Fibroblast of skin of right biceps (primary cell): ENCODE results near the gene RNF6.
"Not testable (repeated sequence)": the region's sequence is repeated elsewhere in the genome, so short reads cannot be mapped to it uniquely, and the experiment has no call there.

Experiments
- DNase-seq: peaks from one replicate; pipeline ENCODE4 v3.0.0-alpha.2; 2013

The RNF6 gene

GRCh38 chr13:26221721-26222519 is at the start of gene RNF6:
RNF6 (minus strand) TSS chr13:26222314; CDS start chr13:26219649, 2,665 bp downstream.
- peak; percentile 99 for DNase-seq

- no peak for DNase-seq
Observed at GRCh38 chr13:26270707-26271106, 48.6 kb upstream of the RNF6 start.

- DNase-seq, result no peak
Observed at GRCh38 chr13:26266311-26266710, 44.2 kb upstream of the RNF6 start.

- DNase-seq, result no peak
Observed at GRCh38 chr13:26262156-26262555, 40.0 kb upstream of the RNF6 start.

- DNase-seq, result no peak
Observed at GRCh38 chr13:26259634-26260033, 37.5 kb upstream of the RNF6 start.

- DNase-seq, result no peak
Observed at GRCh38 chr13:26257049-26257448, 34.9 kb upstream of the RNF6 start.

- DNase-seq, result peak; percentile 13
Observed at GRCh38 chr13:26255691-26256277, 33.7 kb upstream of the RNF6 start.

- no peak for DNase-seq
Observed at GRCh38 chr13:26255115-26255514, 33.0 kb upstream of the RNF6 start.

- DNase-seq, result peak; percentile 23
Observed at GRCh38 chr13:26254583-26255111, 32.5 kb upstream of the RNF6 start.

GRCh38 chr13:26253787-26254582 is 31.9 kb upstream of the RNF6 start, which contains the start of gene CDK8:
CDK8 (plus strand) TSS chr13:26254129; CDS start chr13:26254642, 513 bp downstream.
- DNase-seq, result peak; percentile 96

- no peak for DNase-seq
Observed at GRCh38 chr13:26253262-26253786, 31.2 kb upstream of the RNF6 start.

- not testable (repeated sequence) for DNase-seq
Observed at GRCh38 chr13:26252006-26252405, 29.9 kb upstream of the RNF6 start.

GRCh38 chr13:26249551-26249950 is 27.4 kb upstream of the RNF6 start:
- no peak for DNase-seq

GRCh38 chr13:26247608-26248007 is 25.5 kb upstream of the RNF6 start:
- DNase-seq, result no peak

GRCh38 chr13:26247011-26247410 is 24.9 kb upstream of the RNF6 start:
- DNase-seq, result no peak

GRCh38 chr13:26246154-26246553 is 24.0 kb upstream of the RNF6 start:
- no peak for DNase-seq

GRCh38 chr13:26236296-26236695 is 14.2 kb upstream of the RNF6 start:
- no peak for DNase-seq

- DNase-seq, result no peak
Observed at GRCh38 chr13:26230703-26231102, 8.6 kb upstream of the RNF6 start.

- DNase-seq, result no peak
Observed at GRCh38 chr13:26229080-26229615, 7.0 kb upstream of the RNF6 start.

- DNase-seq, result no peak
Observed at GRCh38 chr13:26228096-26228495, 6.0 kb upstream of the RNF6 start.

- no peak for DNase-seq
Observed at GRCh38 chr13:26227166-26227971, 5.3 kb upstream of the RNF6 start.
